Stimulated activated CD8-positive, alpha-beta memory T cell treated with anti-CD3 and anti-CD28 coated beads, Interleukin-2, amount 100 ng/mL, for 48 hours (primary cell): ENCODE measurements around the gene THEMIS.
"Not testable (repeated sequence)": the region's sequence is repeated elsewhere in the genome, so short reads cannot be mapped to it uniquely, and the experiment has no call there.

Source experiments
- DNase-seq, 2 donors: peaks; one replicate each; pipeline ENCODE4 v3.0.0-alpha.2; 2020; ENCODE audit warnings: low read depth in 2 of 2

Gene THEMIS

GRCh38 chr6:127718694-127719093, 182.2 kb downstream of the THEMIS start:
- no peak for DNase-seq

- DNase-seq = no peak
Measured at GRCh38 chr6:127717384-127717783, 183.5 kb downstream of the THEMIS start.

GRCh38 chr6:127716465-127716864, 184.4 kb downstream of the THEMIS start:
- no peak for DNase-seq

DNA sequence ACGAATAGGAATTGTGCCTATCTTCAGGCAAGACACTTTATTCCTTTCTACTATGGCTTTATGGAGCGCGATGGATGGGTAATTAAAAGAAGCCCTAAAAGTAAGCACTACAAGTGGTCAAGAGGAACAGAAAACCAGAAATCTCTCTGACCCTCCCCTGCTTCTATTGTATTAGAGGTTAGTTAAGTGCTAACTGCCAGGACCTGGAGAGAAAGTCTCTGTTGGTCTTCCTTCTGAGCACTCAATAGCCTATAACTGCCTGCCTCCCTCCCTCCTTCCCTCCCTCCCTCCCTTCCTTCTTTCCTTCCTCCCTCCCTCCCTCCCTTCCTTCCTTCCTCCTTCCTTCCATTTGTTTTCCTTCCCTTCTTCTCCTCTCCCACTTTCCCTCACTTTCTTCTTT, 190.2 kb downstream of the THEMIS start:
- DNase-seq = no peak

DNA sequence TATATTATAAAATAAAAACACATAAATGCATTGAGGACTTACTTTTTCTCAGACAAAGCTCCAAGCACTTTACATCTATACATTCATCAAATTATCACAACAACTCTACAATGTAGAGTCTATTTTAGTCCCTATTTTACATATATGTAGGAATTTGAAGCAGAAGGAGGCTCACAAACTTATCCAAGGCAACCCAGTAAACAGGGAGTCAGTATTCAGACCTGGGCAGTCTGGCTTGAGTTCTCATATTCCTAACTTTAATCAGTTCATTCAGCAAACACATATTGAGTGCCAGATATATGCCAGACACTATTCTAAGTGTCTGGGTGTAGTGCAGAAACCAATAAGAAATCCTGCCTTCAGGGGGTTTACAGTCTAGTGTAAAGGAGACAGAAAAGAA, 194.6 kb downstream of the THEMIS start:
- no peak for DNase-seq

DNA sequence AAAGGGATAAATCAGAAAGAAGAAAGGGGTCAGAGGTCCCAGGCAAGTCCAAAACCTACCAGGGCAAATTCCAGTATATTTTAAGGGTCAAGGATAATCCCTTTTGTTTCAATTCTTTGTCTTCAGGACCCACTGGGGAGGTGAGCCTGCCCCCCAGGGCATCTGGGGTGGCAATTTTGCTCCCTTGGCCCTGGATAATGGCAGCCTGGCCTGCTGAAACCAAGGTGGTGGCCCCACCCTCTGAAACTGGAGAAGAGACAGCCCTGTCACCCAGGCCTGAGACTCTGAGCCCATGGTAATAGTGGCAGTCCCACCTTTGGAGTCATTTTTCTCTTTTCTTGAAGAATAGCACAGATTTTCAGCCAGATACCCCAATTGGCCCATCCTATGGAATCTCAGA, 205.8 kb downstream of the THEMIS start:
- no peak for DNase-seq

GRCh38 chr6:127691146-127691545, 209.7 kb downstream of the THEMIS start:
- DNase-seq = no peak

- no peak for DNase-seq
Measured at GRCh38 chr6:127690588-127690987, 210.3 kb downstream of the THEMIS start.

- no peak for DNase-seq
Measured at GRCh38 chr6:127690092-127690491, 210.8 kb downstream of the THEMIS start.

- not testable (repeated sequence) for DNase-seq
Measured at GRCh38 chr6:127687490-127687889, 213.4 kb downstream of the THEMIS start.

- no peak for DNase-seq
Measured at GRCh38 chr6:127686084-127686483, 214.8 kb downstream of the THEMIS start.

DNA sequence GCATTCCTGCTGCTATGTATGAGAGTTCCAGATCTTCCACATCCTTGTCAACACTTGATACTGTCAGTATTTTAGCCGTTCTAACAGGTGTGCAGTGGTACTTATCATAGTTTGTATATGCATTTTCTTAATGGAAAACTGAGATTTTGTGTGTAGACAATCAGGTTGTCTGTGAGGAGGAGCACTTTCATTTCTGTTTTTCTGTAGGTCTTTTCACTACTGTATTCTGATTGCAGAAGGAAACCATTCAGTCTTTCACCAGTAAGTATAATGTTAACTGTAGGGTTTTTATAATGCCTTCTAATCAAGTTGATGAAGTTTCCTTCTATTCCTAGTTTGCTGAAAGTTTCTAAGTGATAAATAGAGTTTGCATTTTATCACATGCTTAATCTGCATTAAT, 216.4 kb downstream of the THEMIS start:
- no peak for DNase-seq
